Smooth muscle cell of the brain vasculature (primary cell): ENCODE measurements around the gene PTPRG.

Experiments
- DNase-seq: peaks from one replicate; pipeline ENCODE4 v3.0.0-alpha.2; 2012; ENCODE audit warnings: low read depth, low spot score

The PTPRG gene

DNA sequence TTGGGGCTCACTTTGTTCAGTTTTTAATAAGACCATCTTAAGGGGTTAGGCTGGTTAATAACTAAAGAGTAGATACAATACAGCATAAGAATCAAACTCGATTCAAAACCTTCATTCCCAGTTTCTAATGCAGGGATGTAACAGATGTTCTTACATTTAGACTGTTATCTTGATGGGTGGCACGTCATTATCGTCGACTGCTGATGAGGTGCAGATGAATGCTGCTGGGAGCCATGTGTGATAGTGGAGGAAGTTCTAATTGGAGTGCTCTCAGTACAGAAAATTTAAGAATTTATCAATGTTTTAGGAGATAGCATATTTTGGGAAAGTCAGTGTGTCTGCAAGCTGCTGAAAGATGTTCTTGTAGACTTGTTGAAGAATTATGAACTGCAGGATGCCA is 331.5 kb downstream of the PTPRG start:
- no peak for DNase-seq

DNA sequence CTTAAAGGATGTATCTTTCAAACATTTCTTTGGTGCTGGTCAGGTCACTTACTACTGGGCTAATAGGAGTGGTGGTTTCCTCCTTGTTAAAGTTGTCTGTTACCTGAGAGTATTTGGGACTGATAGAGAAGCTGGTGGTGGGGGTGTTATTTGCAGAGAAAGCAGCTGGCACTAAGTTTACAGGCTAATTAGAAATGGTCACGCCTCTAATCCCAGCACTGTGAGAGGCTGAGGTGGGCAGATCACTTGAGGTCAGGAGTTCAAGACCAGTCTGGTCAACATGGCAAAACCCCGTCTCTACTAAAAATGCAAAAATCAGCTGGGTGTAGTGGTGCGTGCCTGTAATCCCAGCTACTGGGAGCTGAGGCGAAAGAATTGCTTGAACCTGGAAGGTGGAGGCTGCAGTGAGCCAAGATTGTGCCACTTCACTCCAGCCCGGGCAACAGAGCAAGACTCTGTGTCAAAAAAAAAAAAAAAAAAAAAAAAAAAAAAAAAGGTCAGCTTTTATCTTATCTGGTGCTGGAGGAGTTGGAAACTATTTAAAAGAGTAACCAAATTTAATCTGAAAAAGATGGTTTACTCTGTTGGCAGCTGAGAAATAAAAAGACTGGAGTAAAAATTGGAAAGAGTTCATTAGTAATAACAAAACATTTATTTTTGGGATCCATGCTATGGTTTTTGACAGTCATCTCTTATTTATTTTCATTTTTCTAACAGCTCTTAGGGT is 332.6 kb downstream of the PTPRG start:
- no peak for DNase-seq

DNA sequence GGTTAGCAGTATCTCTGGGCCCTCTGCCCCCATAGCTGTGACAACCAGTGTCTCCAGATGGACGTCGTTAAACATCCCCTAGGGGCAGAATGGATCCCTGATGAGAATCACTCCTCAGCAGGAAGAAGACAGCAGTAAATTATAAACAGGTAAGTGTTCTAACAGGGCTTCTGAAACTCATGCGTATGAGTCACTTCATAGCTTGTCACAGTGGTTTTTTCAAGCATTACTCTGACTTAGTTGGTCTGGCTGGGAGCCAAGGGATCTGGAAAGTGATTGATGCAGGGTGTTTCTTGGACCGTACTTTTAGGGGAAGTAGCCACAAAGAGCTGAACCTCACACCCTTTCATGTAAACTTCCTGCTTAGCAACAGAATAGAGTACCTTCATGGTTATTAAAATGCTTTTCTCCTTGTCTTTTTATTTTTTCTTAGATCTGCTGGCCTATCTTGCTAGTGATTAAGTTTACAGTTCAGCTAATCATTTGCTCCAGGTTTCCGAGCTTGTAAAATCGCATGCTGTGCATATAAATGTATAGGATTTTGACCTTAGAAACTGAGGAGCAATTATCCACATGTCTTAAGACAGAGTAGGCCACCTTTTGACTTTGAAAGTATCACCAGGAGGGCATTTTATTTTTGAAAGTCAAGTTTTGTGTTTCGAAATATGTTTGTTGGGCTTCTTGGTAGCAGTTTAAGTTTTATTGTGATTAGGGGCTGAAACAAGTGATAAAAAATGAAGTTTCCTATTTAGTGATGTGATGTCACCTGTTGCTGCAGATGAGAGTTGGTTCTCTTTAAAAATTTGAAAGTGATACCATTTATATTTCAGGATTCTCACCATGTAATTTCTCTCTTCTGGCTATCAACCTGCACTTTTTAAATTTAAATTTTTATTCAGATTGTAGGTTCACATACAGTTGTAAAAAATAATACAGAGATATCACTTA is 333.9 kb downstream of the PTPRG start:
- peak; percentile 52 for DNase-seq

DNA sequence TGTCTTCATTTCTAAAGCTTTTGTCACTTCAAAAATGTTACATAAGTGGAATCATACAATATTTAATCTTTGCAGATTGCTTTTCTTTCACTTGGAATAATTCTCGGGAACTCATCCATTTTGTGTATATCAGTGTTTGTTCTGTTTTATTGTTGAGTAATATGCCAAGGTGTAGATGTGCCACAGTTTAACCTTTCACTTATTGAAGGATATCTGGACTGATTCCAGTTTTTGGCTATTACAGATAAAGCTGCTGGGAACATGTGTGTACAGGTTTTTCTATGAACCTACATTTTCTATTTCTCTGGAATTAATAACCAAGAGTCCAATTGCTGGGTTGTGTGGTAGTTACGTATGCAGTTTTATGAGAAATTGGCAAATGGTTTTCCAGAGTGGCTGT is 334.9 kb downstream of the PTPRG start:
- DNase-seq: no peak

DNA sequence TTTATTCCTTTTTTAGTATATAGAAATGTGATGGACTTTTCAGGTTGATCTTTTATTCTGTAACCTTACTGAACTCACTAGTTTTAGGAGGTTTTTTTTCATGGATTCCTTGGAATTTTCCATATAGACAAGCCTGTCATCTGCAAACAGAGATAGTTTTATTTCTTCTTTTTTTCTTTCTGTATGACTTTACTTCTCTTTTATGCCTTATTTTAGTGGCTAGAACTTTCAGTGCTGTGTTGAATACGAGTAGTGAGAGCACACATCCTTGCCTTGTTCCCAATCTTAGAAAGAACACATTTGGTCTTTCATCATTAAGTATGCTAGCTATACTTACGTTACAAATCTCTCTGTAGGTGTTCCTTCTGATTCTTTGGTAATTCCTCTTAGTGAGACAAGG is 336.5 kb downstream of the PTPRG start:
- no peak for DNase-seq

DNA sequence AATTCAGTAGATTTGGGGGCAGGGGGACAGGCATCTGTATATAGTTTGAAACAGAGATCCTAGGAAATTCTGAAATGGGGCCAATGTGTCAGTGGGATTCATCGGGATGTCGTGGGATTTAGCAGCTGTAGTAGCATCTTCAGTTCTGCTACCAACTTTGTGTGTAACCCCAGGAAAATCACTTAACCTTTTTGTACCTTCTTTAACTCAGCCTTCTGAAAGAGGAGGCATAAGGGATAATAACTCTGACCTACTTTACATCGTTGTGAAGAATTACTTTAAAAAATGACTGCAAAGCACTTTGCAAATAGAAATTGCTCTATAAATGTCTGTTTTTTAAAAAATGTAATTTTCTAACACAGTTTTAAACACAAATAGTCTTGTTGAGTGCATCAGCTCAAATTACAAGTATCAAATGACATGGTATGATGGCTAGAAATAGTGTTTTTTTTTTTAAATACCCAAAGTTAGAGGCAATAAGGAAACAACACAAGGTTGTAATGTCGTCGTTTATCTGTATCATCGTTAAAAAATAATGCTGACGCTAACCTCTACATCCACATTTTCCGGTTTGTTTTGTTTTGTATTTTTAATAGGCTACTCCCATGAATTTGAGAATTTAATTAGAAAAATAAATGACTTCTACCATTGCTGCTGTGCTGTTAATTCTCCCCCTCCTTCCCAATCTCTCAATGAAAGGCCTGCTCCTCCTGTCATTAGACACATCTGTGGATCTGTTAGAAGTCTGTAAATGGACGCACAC is 338.5 kb downstream of the PTPRG start:
- DNase-seq: no peak

DNA sequence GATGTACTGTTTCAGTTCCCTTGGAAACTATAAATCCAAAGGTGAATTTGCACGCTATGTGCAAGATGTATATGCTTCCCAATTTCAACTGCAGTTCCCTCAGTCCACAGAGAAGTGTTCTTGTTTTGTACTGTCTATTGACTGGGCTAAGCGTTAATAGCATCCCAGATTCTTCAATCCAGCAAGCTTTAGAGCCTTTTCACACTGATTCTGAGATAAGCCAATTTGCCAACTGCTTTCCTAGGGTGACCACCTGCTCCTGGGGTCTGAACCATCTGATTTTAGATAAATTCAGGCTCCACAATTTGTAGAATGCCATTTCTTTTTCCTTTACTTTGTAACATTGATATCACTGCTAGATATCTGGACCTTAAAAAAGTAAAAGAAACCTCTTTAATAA is 340.1 kb downstream of the PTPRG start:
- DNase-seq: no peak

DNA sequence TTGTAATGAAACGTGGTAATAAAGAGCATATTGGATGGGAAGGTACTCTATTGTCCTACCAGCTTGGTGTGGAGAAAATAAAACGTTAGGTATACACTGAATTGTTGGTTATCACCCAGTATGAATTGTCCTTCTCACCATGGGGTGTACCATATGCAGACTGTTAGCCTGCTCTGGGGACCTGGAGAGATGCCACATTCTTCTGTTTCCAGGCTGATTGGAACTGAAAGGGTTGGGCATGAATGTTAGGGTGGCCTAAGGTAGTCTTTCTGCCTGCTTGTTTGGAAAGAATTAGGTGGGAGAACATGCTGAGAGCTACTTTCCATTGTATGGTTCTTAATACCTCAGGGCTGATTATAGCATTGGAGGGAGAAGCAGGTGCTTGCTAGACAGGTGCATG is 340.6 kb downstream of the PTPRG start:
- DNase-seq: no peak

DNA sequence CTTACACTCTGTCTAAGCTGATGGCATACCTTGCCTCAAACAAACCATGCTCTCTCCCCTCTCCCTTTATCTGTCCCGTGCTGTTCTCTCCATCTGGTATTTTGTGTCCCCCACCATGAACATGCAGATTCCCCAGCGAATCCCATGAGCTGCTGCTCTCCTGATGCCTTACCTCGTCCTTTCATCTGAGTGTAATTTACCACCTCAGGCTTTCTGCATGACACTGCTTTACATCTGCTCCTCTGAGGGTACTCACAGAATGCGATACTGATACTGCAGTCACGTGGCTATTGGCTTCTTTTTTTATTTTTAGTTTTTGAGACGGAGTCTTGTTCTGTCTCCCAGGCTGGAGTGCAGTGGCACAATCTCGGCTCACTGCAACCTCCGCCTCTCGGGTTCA is 341.7 kb downstream of the PTPRG start:
- no peak for DNase-seq

DNA sequence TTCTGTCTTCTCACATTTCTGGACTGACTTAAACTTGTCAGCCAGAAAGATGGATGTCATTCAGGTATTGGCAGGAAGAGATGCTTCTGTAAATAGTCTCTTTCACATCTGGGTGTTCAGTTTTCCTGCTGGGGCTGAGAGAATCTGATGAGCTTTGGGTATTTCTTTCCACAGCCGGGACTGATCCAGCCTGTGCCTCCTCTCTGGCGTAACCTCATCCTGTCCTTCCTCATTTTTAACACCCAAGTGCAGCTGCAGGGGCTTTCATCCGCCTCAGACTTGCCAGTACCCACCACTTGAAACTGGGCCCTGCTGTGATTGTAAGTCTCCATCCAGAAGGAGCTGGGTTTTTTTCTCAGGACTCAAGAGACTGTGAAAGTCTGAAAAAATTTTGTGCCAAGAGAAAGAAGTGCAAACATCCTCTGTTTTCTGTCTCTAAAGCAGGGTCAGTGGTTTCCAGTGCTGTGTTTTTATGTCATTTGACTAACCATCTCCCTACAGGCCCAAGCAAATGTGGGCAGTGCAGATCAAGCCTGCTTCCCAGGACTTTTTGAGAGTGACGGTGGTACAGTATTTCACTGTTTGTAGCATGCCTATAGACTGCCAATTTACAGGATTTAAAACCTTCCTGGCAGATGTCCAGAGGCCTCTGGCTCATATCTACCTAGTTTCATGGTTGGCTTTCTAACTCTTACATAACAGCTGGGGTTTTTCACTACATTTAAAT is 342.7 kb downstream of the PTPRG start:
- DNase-seq: peak; percentile 33

DNA sequence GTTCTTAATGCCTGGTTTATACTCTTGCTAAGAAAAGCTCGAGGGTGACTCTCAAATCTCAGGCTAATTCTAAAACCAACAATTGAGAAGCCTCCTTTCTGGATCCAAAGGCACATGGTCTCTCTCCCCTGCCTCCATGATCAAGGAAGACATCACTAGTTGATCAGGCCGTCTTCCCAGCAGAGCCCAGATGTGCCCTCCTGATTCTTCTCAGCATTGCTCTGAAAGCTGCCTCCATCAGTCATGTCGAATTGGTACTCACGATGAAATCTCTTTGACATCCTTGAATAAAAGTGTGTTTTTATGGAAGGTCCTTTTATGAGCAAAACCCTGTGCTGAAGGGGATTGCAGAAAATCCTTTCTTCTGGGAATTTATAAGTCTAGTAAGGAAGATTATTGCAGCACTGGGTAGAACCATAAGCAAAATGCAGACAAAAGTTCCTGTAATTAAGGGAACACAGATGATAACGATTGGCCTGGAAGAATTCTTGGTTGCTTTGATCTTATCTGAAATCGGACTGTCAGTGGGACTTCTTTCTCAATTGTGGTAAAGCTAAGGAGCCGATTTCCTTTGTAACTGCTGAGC is 345.9 kb downstream of the PTPRG start:
- DNase-seq: no peak

DNA sequence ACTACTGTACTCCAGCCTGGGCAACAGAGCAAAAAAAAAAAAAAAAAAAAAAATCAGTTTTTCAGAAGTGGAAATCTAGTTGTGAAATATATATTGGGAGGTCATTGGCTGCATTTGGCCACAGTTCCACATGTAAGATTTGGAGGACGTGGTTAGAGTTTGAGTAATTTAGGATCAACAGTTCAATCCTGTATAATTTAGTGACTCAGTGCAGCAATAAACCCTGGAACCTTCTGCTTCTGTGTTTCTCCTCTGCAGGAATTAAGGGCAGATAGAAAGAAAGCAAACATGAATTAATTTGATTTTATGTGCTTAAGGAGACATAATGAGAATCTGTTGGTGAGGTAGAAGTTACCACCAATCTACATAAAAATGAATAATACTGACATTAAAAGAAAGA is 347.0 kb downstream of the PTPRG start:
- DNase-seq: no peak

DNA sequence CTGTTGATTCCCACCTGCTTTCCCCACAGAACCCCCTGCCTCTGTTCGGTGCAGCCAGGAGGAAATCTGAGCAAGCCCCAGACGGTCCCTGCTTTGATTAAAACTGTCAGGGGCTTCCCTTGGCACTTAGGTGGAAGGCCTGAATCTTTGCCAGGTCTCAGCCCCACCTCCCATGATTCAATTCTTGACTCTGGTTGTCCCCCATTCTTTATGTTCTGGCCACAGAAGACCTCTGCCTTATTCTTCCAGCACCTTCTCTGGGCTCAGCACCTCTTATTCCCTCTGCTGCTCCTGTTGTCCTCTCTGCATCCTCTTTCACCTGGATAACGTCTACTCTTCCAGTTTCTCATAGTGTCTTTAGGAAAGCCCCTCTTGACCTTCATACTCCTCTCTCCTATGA is 349.4 kb downstream of the PTPRG start:
- DNase-seq: no peak

DNA sequence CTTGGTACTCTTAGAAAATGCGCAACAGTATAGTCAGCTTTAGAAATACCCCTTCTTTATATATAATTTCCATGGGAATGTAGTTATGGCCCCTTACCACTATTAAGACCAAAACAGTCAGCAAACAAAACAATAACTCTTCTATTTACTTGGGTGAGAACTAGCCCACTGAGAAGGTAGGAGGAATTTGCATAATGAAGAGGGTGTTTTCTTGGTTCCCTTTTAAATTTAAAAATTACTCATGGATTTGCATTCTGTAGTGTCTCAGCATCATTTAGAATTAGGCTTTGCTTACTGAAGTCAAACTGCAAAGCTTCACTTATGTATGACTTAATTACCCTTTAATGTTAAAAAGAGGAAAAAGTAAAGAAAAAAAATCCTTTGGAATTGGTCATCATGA is 350.8 kb downstream of the PTPRG start:
- DNase-seq: no peak

DNA sequence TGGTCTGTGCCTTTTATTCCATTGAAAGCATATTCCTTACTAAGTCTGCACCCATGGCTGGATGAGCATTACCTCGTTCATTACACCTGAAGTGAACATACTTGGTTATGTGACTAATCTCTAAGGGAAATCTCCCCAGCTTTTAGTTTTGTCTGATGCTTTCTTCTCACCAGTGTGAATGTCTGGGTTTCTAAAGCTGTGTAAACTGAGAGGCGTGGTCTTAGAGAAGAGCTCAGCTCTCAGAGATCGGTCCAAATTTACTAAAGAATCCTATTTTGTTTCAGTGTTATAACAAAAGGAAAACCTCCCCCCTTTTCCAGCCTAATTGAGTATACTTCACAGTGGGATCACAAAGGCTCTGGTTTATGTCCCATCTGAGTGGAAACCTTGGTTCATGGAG is 352.3 kb downstream of the PTPRG start:
- no peak for DNase-seq

DNA sequence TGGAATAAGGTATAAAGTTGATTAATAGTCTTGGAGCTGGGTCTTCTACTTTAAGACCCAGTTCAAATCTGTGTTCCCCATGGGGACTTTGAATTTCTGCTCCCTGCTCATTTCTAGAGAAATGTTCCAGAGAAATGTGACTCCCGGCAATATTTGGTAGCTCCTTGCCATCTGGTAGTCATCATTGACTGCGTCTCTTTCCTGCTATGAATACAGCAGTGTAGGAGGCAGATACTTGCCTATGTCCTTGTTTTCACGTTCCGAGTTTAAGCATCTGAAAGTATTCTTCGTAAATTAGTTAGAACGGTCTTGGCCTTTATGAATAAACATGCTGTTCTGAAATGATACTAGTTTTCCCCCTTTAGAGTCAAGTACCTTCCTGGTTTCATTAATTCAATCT is 352.9 kb downstream of the PTPRG start:
- DNase-seq: no peak

DNA sequence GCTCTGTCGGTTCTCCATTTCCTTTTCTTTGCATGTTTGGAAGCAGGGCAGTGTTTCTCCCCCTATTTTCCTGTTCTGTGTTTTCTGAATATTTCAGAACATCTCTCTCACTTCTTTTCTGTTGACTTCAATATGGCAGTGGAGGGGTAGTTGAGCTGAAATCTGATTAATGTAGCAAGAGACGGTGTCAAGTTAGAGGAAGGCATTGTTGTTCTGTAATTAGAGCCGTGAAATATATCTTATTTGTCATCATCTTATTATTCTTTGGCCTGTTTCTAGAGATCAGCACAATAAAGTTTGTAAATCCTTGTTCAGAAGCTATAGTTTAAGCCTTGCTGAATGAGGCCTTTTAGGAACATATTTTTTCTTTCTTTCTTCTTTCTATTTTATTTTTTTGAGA is 353.9 kb downstream of the PTPRG start:
- no peak for DNase-seq

DNA sequence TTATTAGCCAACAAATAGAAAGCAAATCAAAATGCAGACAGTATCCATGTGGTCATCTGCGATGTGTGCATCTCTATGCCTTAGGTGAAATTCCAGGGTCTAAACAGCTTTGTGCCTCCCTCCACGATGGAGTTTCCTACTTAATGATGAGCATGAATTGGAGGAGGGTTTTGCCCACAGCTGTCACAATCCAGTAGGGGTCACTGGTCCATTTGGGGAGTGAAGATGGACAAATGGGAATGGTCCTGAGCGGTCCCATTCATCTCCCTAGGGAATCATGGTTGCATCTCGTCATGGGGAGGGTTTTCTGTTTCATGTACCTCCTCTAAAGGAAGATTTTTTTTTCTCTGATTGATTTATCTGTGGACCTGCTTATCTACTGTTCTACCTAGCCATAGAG is 358.0 kb downstream of the PTPRG start:
- no peak for DNase-seq

DNA sequence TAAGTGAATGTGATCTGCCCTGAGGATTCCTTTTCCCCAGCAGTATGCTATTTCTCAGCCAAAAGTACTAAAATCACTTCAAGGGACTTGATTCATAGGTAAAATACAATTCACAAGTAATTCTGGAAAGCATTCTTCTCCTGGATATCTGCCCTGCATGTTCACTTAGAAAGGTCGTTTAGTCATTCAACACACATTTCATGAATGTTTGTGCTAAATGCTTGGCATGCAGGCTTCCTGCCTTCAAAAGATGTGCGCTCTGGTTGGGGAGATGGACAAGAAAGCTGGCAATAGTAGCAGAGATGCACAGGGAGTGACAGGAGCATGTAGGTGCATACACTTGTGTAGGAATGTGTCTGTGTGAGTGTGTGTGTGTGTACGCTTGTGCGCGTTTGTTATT is 360.7 kb downstream of the PTPRG start:
- DNase-seq: no peak

DNA sequence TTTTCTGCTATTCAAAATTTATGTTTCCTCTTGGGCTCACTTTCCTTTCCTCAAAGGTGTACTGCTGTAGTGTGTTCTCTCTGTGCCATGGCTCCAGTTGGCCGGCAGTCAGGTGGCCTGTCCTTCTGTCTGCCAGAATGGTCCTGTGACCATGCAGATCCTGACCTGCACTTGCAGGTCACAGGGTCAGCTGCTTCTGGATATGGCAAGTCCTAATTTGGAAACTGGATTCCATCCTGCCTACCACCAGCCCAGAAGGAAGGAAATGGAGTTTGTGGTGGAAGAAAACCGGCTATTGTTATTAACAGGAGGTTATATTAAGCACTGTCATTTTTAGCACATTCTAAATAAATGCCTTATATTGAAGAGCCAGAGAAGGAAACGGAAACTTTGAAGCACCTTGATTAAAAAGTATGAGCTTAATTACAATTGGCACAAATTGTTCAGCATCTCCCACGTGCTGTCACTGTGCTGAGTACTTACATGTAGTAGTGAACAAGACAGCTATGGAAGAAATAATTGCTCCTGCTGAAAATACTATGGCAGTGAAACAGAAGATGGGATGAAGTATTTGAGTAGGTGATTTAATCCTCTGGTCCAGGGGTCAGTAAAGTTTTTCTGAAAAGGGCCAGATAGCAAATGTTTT is 362.8 kb downstream of the PTPRG start:
- DNase-seq: no peak

DNA sequence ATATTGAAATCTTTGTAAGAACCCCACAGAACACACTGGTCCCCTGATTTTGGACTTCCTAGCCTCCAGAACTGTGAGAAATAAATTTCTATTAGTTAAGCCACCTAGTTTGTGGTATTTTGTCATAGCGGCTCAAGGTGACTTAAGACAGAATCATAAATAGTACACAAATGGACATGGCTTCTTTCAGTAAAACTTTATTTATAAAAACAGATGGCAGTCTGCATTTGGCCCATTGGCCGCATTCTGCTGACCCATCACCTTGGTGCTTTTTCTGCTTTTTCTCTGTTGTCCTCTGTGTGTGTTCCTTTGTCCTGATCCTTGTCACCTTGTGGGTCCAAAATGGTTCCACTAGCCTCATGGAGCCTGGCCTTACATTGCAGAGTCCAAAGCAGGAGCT is 363.6 kb downstream of the PTPRG start:
- DNase-seq: no peak
